HG03066 (cell line): ENCODE results near the gene JMJD4.
A peak's percentile ranks its signal among the peaks of the same experiment; 100 is the strongest.

Experiments
- ATAC-seq: cut with Tn5 transposase; IDR thresholded peaks from one replicate; pipeline ENCODE4 v1.9.1; 2021; ENCODE audit warnings: low read depth; ENCODE audit not compliant: unreplicated experiment

The JMJD4 gene

DNA sequence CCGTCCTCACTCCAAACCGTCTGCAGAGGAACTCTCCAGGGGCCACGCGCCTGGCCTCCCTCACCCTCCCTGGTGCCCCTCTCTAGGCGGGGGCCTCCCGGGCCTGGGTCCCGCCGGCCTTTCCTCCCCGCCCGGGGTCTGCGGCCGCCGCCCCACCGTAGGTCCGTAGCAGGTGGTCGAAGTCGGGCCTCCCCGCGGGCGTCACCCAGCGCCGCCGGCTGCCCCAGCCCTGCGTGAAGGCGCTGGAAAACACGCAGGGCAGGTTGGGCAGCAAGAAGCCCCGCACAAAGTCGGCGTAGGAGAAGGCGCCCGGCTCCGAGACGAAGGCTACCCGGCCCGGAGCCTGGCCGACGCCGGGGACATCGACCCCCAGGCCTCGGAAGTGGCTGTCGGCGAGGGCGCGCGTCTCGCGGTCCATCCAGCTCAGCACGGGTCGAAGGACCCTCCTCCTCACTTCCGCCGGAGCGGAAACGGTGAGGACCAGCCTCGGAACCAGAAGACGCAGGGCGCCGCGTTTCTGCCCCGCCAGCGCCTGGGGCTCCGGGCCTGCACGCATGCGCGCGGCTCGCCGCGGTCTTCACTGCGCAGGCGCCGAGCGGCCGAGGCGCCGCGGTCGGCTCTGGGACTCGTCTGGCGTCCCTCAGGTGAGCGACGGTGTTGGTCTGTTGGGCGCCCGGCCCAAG lies at the start of gene JMJD4, which contains the start of gene SNAP47:
JMJD4 (minus strand) TSS at position 447 of the 683 bp plus-strand sequence; CDS start at position 418, 29 bp downstream.
SNAP47 (plus strand) TSS at position 580 of the 683 bp plus-strand sequence. CDS start 12,302 bp downstream, outside the sequence.
- peak; percentile 92 for ATAC-seq

GRCh38 chr1:227782226-227782625 lies 47.1 kb upstream of the JMJD4 start:
- no peak for ATAC-seq

DNA sequence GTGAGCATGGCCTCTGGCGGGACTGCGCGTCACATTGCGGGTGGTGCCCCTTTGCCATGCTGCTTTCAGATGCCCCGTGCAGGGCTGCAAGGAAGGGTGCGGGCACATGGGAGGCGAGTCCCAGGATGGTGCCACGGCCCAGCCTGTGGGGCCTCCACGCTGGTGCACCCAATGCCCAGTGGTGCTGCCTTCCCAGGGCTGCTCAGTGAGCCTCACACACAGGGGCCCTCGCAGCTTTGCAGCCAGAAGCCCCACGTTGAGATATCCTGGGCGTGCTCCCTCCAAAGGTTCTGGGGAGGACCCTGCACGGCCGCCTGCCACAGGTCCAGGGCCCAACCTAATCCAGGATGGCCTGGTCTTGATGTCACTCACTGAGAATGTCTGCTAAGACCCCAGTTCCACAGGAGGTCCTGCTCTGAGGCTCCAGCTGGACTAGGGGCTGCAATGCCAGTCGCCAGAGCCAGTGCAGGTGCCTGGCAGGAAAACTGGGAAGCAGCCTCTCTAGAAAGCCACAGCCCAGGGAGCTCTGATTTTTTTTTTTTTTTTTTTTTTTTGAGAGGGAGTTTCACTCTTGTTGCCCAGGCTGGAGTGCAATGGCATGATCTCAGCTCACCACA lies 46.3 kb upstream of the JMJD4 start:
- ATAC-seq = no peak

- ATAC-seq = no peak
Measured at GRCh38 chr1:227780101-227781044, 45.3 kb upstream of the JMJD4 start.

GRCh38 chr1:227779685-227780084 lies 44.6 kb upstream of the JMJD4 start:
- no peak for ATAC-seq

DNA sequence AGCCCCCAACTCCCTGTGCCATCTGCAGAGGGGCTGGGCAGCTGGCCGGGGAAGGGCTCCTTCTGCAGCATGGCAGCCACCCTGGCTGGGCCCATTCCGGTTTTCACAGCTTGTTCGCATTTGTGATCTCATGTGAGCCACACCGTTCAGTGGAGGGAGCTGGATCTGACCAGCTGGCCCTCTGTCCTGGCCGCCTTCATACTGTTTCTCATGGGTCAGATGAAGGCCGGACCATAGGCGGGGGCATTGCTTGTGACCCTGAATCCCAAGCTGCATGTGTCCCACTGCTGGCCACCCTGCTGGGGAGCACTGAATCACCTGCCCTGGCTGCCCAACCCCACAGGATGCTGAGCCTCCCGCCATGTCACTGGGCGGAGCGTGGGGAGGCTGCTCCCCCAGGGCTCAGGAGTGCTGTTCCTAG lies 43.9 kb upstream of the JMJD4 start:
- ATAC-seq = no peak

GRCh38 chr1:227778401-227778947 lies 43.4 kb upstream of the JMJD4 start:
- no peak for ATAC-seq

DNA sequence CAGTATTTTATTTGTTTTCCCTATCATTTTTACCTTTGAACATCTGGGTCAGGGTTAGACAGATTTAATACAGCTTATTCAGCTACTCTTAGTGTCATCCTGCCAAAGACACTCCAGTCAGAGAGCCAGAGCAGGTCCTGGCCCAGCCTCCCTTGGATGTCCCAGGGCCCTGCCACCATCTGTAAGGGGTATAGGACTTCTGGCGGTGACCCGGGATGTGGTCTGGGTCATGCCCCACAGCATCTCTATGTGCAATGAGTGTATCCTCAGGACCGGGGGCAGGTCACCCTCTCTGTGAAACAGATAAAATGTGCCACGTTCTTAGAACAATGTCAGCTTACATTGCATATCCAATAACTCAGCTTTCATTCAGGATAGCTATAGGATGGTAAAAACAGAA lies 42.5 kb upstream of the JMJD4 start:
- no peak for ATAC-seq

- no peak for ATAC-seq
Measured at GRCh38 chr1:227777156-227777555, 42.1 kb upstream of the JMJD4 start.

GRCh38 chr1:227776331-227776771 lies 41.2 kb upstream of the JMJD4 start:
- no peak for ATAC-seq

DNA sequence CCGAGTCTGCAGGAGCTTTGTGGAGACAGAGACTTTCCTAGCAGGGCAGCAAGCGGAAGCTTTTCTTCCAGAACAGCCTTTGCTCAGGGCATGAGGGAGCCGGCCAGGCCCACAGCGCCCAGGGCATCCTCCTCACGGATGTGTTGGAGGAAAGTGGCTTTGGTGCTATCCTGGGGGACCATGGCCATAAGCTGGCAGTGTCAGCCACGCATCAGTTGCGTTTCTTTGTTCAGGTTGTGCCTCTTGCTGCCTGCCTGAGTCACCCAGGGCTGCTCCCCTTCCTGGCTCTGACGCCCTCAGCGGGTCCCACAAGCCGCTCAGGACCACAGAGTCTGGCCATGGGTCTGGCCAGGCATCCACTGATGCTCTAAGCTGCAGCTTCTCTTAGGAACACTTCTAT lies 40.7 kb upstream of the JMJD4 start:
- ATAC-seq = no peak

GRCh38 chr1:227774821-227775661 lies 39.9 kb upstream of the JMJD4 start:
- no peak for ATAC-seq

- ATAC-seq = no peak
Measured at GRCh38 chr1:227774051-227774731, 39.1 kb upstream of the JMJD4 start.

DNA sequence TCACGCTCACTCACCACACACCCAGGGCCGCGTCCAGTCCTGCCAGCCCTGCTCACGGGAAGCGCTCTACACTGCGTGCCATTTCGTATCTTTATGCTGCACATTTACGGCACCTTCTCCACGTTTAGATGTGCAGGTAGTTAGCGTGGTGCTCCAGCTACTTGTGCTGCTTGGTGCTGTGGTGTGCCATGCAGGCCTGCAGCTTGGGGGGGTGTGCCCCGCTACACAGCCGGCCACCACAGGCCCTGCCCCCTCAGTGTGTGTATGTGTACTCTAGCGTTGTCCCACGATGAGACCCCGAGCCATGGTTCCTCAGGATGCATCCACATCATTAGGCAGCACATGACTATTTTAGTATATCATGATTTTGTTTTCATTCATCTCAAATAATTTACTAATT lies 38.5 kb upstream of the JMJD4 start:
- no peak for ATAC-seq

- ATAC-seq = no peak
Measured at GRCh38 chr1:227771771-227772170, 36.7 kb upstream of the JMJD4 start.

DNA sequence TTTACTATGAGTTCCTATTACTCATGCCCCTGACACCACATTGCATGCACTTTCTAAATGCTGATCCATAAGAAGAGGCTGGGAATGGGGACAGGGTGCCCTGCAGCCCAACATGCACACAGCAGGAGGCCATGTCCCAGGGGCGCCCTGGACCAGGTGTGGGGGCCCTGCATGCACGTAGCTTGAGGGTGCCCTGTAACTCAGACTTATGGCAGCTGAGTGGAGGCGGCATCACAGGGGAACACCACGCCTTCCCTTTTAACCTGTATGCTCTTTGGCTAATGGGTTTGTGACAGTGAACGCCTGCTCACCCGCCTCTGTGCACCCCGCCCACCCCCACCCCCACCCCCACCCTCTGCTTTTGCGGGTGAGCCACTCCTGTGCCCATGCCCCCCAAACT lies 36.2 kb upstream of the JMJD4 start:
- no peak for ATAC-seq

GRCh38 chr1:227770812-227771211 lies 35.7 kb upstream of the JMJD4 start:
- ATAC-seq = no peak

GRCh38 chr1:227769936-227770494 lies 34.9 kb upstream of the JMJD4 start:
- no peak for ATAC-seq
